ENCODE results near the gene UNC13D. TPM values are rescaled to one million over a fixed set of nuclear protein-coding genes. Genes with fewer than 3 reads are reported as not detected.
A peak's percentile ranks its signal among the peaks of the same experiment; 100 is the strongest.
"Not testable (repeated sequence)": the region's sequence is repeated elsewhere in the genome, so short reads cannot be mapped to it uniquely, and the experiment has no call there.

Gene UNC13D
- total RNA-seq, 2 experiments from 2014 or later, result 136 to 144 TPM

DNA sequence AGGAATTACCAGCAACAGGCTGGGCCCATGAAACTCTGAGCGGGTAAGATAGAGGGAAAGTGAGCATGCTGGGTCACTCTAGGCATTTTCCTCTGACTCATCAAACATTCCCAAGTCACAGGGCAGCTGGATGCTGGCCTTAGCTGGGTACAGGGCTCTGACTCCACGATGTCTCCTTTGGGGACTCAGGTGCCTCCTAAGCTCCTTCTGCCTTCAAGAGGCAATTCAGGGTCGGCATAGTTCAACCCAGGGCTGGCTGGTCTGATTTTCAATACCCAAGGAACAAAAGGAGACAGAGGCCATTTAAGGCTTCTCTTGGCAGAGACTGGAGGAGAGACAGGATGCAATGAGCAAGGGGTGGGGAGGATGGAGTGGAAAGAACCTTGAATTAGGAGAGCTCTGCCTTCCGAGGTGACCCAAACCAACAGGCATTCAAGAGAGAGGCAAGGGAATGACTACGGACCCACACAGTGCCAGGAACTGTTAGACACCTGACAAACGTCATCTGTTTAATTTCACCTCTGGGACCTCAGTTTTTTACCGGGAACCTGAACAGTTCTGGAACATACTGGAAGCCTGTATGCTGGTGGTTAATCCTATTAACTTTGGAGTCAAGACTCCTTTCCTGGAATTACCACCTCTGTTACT is 10.0 kb upstream of the UNC13D start:
- Mint-ChIP-seq H3K9me3 (no peaks in the 10 kb centered on the region), H3K27me3 (no peaks in the 10 kb centered on the region), H3K4me3 (no peak overlapping the region), H3K4me1 (ENCODE audit: low read depth) (peaks cover 36% of the 10 kb centered on the region), H3K27ac (no peak overlapping the region), H3K36me3 (ENCODE audit: low read depth) (peaks cover 4% of the 10 kb centered on the region)
- ATAC-seq (no peak), DNase-seq (no peak)
- ChIA-PET POLR2A (interaction anchor here (0.5 to 9.2 kb wide), 8 partner anchors 9 to 243 kb away, joined by 3 to 72 read pairs (median 7); partner anchors contain the start of genes TRIM47 and UNC13D), CTCF (interaction anchor here (0.8 to 3.5 kb wide), 14 partner anchors 8 to 160 kb away, joined by 3 to 45 read pairs (median 6); partner anchors contain the start of genes TRIM47 and TRIM65)
- intact Hi-C loops (cut with micrococcal nuclease), result no loop called here
- no peak for TF ChIP-seq CTCF (IDR thresholded peaks at IDR 0.05)

GRCh38 chr17:75853433-75853832 is 9.2 kb upstream of the UNC13D start:
- no peak for TF ChIP-seq CTCF (IDR thresholded peaks at IDR 0.05)
- intact Hi-C loops (cut with micrococcal nuclease), result no loop called here
- Mint-ChIP-seq H3K4me1 (ENCODE audit: low read depth) (peaks cover 32% of the 10 kb centered on the region), H3K9me3 (no peaks in the 10 kb centered on the region), H3K36me3 (ENCODE audit: low read depth) (peaks cover 5% of the 10 kb centered on the region), H3K27ac (peak overlapping the region; percentile 49), H3K4me3 (peak overlapping the region; percentile 35), H3K27me3 (no peaks in the 10 kb centered on the region)
- POLR2A ChIA-PET, result interaction anchor here (0.5 to 9.2 kb wide), 4 partner anchors 8 to 76 kb away, joined by 3 to 72 read pairs (median 26); partner anchors contain the start of genes TRIM47 and UNC13D
- CTCF ChIA-PET, result interaction anchor here (0.8 to 3.5 kb wide), 5 partner anchors 10 to 70 kb away, joined by 3 to 45 read pairs (median 5); partner anchors contain the start of gene TRIM47
- DNase-seq (no peak), ATAC-seq (no peak)

DNA sequence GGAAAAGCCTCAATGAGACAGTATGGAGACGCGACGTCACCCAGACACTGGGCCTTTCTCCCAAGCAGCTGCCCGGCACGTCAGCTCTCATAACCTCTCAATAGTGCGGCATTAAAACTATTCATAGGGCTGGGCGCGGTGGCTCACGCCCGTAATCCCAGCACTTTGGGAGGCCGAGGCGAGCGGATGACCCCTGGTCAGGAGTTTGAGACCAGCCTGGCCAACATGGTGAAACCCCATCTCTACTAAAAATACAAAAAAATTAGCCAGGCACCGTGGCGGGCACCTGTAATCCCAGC is 7.4 kb upstream of the UNC13D start:
- ChIA-PET POLR2A (interaction anchor here (0.8 to 0.9 kb wide), 2 partner anchors 8 to 76 kb away, joined by 3 read pairs; no protein-coding TSS in a partner anchor), CTCF (interaction anchor here (1.0 kb wide), 1 partner anchor 9 kb away, joined by 4 read pairs; no protein-coding TSS in a partner anchor)
- H3K27me3 Mint-ChIP-seq; ATAC-seq; H3K27ac Mint-ChIP-seq; H3K4me3 Mint-ChIP-seq; intact Hi-C loops (cut with micrococcal nuclease); H3K36me3 Mint-ChIP-seq (ENCODE audit: low read depth); DNase-seq; H3K9me3 Mint-ChIP-seq: not testable (repeated sequence)
- peaks cover 28% of the 10 kb centered on the region for H3K4me1 Mint-ChIP-seq (ENCODE audit: low read depth)

- POLR2A ChIA-PET, result interaction anchor here (0.8 to 0.9 kb wide), 2 partner anchors 8 to 76 kb away, joined by 3 read pairs; no protein-coding TSS in a partner anchor
- peaks cover 23% of the 10 kb centered on the region for H3K4me1 Mint-ChIP-seq (ENCODE audit: low read depth)
- no peak for TF ChIP-seq CTCF (IDR thresholded peaks at IDR 0.05)
These were observed 6.9 kb upstream of the UNC13D start for GRCh38 chr17:75850928-75851692.

DNA sequence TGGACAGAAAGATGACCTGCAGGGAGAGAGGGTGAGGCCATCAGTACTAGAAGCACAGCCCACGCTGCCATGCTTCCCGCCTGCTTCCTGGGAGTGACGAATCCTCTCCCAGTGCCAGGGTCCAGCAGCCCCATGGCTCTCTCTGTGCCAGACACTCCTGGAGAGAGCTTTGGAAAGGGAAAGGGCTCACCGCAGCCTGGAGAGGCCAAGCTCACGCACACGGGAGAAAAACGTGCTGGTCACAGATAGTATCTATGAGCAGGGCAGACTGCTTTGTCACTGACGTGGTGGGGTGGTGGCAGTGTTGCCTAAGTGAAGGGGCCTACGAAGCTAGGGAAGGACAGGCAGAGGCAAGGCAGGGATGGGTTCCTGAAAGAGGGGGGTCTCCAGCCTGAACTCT is 5.5 kb upstream of the UNC13D start:
- peaks cover 12% of the 10 kb centered on the region for H3K36me3 Mint-ChIP-seq (ENCODE audit: low read depth)
- no peaks in the 10 kb centered on the region for H3K27me3 Mint-ChIP-seq
- ATAC-seq, result no peak
- H3K9me3 Mint-ChIP-seq, result no peaks in the 10 kb centered on the region
- POLR2A ChIA-PET, result interaction anchor here (0.7 to 1.0 kb wide), 3 partner anchors 23 to 66 kb away, joined by 3 to 4 read pairs (median 3); no protein-coding TSS in a partner anchor
- DNase-seq, result no peak
- H3K4me1 Mint-ChIP-seq (ENCODE audit: low read depth), result peaks cover 33% of the 10 kb centered on the region
- intact Hi-C loops (cut with micrococcal nuclease), result no loop called here
- TF ChIP-seq CTCF (IDR thresholded peaks at IDR 0.05), result no peak
- H3K4me3 Mint-ChIP-seq, result no peak overlapping the region
- CTCF ChIA-PET, result interaction anchor here (0.5 to 8.5 kb wide), 7 partner anchors 9 to 1098 kb away, joined by 3 to 105 read pairs (median 5); no protein-coding TSS in a partner anchor
- no peak overlapping the region for H3K27ac Mint-ChIP-seq

More at GRCh38 chr17:75850928-75851692, 6.9 kb upstream of the UNC13D start:
- Mint-ChIP-seq H3K27me3 (no peaks in the 10 kb centered on the region), H3K27ac (no peak overlapping the region), H3K4me3 (no peak overlapping the region), H3K36me3 (ENCODE audit: low read depth) (peaks cover 10% of the 10 kb centered on the region), H3K9me3 (no peaks in the 10 kb centered on the region)
- intact Hi-C loops (cut with micrococcal nuclease), result no loop called here
- no peak for ATAC-seq
- CTCF ChIA-PET, result interaction anchor here (1.0 to 8.5 kb wide), 3 partner anchors 10 to 68 kb away, joined by 4 to 105 read pairs (median 5); no protein-coding TSS in a partner anchor
- no peak for DNase-seq
